ENCODE results near the gene ID3.

GRCh38 chr1:23563755-23564374 lies 4.6 kb upstream of the ID3 start:
- TF ChIP-seq CTCF (IDR thresholded peaks at IDR 0.05) (no peak), POLR2A (IDR thresholded peaks at IDR 0.05) (no peak), POLR2AphosphoS5 (IDR thresholded peaks at IDR 0.05) (no peak), EP300 (IDR thresholded peaks at IDR 0.05) (no peak)

All from suprapubic skin (tissue), 4 donors.